GM23338 (cell line): ENCODE measurements around the gene SUN5.

ENCODE experiments used
- CREB1 ChIP-seq: fragments of 250-450 bp; sonication (Bioruptor Pico); IDR thresholded peaks from 2 replicates; pipeline ENCODE4 v1.5.0; 2020; ENCODE audit warnings: low read depth, mild to moderate bottlenecking, moderate library complexity
- EZH2 ChIP-seq: fragments of 200-600 bp; sonication (generic); IDR thresholded peaks from one replicate; pipeline ENCODE4 v1.8.0; 2017; ENCODE audit warnings: antibody characterized with exemption, mild to moderate bottlenecking, low read depth; ENCODE audit not compliant: unreplicated experiment
- EZH2phosphoT487 ChIP-seq: fragments of 200-600 bp; sonication (generic); IDR thresholded peaks from one replicate; pipeline ENCODE4 v1.8.1; 2018; ENCODE audit warnings: antibody characterized with exemption; ENCODE audit not compliant: unreplicated experiment
- JUNB ChIP-seq: IDR thresholded peaks from one replicate; pipeline ENCODE4 v1.6.1; 2016; ENCODE audit warnings: antibody characterized with exemption; ENCODE audit not compliant: unreplicated experiment
- NANOG ChIP-seq: IDR thresholded peaks from 2 replicates; pipeline ENCODE4 v1.6.1; 2016; ENCODE audit warnings: antibody characterized with exemption, borderline replicate concordance
- POLR2AphosphoS5 ChIP-seq: IDR thresholded peaks from 2 replicates; pipeline ENCODE4 v1.6.1; 2016; ENCODE audit warnings: antibody characterized with exemption, low read depth
- STAT1 ChIP-seq: IDR thresholded peaks from one replicate; pipeline ENCODE4 v1.6.1; 2016; ENCODE audit warnings: antibody characterized with exemption; ENCODE audit not compliant: unreplicated experiment
- ZNF114 ChIP-seq: fragments of 250-450 bp; sonication (Bioruptor Pico); IDR thresholded peaks from 2 replicates; pipeline ENCODE4 v1.5.0; 2020; ENCODE audit warnings: mild to moderate bottlenecking, moderate library complexity
- ZNF331 ChIP-seq: fragments of 250-450 bp; sonication (Bioruptor Pico); IDR thresholded peaks from 2 replicates; pipeline ENCODE4 v1.5.0; 2020; ENCODE audit warnings: low read depth, mild to moderate bottlenecking, moderate library complexity
- TF ChIP-seq, protein P1 (sequence below): IDR thresholded peaks from 2 replicates; pipeline ENCODE4 v1.6.1; 2016; ENCODE audit warnings: antibody characterized with exemption
- TF ChIP-seq, protein P2 (sequence below): IDR thresholded peaks from one replicate; pipeline ENCODE4 v1.6.1; 2018; ENCODE audit warnings: antibody characterized with exemption; ENCODE audit not compliant: unreplicated experiment
- TF ChIP-seq, protein P3 (sequence below), 2 experiments: fragments of 200-600 bp in 1 of 2; sonication (generic) in 1 of 2; conservative IDR thresholded peaks; 2 replicates each; pipeline versions ENCODE4 v1.5.1 to v1.6.1; 2016 to 2017; ENCODE audit warnings: antibody characterized with exemption in 2 of 2, low read depth in 2 of 2, mild to moderate bottlenecking in 2 of 2, moderate library complexity in 1 of 2
- TF ChIP-seq, protein P4 (sequence below): fragments of 250-450 bp; sonication (Bioruptor Pico); IDR thresholded peaks from 2 replicates; pipeline ENCODE4 v1.5.0; 2020; ENCODE audit warnings: mild to moderate bottlenecking, moderate library complexity

DNA sequence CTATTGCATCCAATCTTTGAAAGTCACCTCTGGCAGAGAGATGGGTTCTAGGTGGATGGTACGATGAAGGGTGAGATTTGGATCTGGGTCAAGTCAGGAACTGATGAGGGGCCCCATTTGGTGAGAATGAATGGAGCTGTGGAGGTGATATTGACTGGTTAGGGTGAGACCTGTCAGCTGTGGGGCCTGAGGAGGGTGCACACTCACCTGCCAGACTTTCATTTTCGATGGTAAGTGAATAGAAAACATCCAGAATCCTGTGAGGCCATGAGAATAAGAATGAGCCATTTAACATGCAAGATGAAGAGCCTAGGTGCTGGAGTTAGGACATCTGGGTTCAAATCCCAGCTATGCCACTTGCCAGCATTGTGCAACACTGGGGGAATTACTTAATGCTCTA lies 6.8 kb downstream of the SUN5 start:
- TF ChIP-seq, protein P1, sequence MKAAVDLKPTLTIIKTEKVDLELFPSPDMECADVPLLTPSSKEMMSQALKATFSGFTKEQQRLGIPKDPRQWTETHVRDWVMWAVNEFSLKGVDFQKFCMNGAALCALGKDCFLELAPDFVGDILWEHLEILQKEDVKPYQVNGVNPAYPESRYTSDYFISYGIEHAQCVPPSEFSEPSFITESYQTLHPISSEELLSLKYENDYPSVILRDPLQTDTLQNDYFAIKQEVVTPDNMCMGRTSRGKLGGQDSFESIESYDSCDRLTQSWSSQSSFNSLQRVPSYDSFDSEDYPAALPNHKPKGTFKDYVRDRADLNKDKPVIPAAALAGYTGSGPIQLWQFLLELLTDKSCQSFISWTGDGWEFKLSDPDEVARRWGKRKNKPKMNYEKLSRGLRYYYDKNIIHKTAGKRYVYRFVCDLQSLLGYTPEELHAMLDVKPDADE: no peak
- no peak for TF ChIP-seq EZH2
- TF ChIP-seq, protein P2, sequence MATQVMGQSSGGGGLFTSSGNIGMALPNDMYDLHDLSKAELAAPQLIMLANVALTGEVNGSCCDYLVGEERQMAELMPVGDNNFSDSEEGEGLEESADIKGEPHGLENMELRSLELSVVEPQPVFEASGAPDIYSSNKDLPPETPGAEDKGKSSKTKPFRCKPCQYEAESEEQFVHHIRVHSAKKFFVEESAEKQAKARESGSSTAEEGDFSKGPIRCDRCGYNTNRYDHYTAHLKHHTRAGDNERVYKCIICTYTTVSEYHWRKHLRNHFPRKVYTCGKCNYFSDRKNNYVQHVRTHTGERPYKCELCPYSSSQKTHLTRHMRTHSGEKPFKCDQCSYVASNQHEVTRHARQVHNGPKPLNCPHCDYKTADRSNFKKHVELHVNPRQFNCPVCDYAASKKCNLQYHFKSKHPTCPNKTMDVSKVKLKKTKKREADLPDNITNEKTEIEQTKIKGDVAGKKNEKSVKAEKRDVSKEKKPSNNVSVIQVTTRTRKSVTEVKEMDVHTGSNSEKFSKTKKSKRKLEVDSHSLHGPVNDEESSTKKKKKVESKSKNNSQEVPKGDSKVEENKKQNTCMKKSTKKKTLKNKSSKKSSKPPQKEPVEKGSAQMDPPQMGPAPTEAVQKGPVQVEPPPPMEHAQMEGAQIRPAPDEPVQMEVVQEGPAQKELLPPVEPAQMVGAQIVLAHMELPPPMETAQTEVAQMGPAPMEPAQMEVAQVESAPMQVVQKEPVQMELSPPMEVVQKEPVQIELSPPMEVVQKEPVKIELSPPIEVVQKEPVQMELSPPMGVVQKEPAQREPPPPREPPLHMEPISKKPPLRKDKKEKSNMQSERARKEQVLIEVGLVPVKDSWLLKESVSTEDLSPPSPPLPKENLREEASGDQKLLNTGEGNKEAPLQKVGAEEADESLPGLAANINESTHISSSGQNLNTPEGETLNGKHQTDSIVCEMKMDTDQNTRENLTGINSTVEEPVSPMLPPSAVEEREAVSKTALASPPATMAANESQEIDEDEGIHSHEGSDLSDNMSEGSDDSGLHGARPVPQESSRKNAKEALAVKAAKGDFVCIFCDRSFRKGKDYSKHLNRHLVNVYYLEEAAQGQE: no peak
- TF ChIP-seq, protein P3, sequence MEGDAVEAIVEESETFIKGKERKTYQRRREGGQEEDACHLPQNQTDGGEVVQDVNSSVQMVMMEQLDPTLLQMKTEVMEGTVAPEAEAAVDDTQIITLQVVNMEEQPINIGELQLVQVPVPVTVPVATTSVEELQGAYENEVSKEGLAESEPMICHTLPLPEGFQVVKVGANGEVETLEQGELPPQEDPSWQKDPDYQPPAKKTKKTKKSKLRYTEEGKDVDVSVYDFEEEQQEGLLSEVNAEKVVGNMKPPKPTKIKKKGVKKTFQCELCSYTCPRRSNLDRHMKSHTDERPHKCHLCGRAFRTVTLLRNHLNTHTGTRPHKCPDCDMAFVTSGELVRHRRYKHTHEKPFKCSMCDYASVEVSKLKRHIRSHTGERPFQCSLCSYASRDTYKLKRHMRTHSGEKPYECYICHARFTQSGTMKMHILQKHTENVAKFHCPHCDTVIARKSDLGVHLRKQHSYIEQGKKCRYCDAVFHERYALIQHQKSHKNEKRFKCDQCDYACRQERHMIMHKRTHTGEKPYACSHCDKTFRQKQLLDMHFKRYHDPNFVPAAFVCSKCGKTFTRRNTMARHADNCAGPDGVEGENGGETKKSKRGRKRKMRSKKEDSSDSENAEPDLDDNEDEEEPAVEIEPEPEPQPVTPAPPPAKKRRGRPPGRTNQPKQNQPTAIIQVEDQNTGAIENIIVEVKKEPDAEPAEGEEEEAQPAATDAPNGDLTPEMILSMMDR (conservative IDR thresholded peaks at IDR 0.05; ENCODE audit: low read depth in 2 of 2): no peak
- TF ChIP-seq POLR2AphosphoS5: no peak
- no peak for TF ChIP-seq STAT1
- TF ChIP-seq CREB1: no peak
- no peak for TF ChIP-seq JUNB
- TF ChIP-seq EZH2phosphoT487: no peak
- TF ChIP-seq ZNF331 (CRISPR knock-in tag): no peak
- TF ChIP-seq ZNF114 (CRISPR knock-in tag): no peak
- no peak for TF ChIP-seq NANOG
- TF ChIP-seq, protein P4, sequence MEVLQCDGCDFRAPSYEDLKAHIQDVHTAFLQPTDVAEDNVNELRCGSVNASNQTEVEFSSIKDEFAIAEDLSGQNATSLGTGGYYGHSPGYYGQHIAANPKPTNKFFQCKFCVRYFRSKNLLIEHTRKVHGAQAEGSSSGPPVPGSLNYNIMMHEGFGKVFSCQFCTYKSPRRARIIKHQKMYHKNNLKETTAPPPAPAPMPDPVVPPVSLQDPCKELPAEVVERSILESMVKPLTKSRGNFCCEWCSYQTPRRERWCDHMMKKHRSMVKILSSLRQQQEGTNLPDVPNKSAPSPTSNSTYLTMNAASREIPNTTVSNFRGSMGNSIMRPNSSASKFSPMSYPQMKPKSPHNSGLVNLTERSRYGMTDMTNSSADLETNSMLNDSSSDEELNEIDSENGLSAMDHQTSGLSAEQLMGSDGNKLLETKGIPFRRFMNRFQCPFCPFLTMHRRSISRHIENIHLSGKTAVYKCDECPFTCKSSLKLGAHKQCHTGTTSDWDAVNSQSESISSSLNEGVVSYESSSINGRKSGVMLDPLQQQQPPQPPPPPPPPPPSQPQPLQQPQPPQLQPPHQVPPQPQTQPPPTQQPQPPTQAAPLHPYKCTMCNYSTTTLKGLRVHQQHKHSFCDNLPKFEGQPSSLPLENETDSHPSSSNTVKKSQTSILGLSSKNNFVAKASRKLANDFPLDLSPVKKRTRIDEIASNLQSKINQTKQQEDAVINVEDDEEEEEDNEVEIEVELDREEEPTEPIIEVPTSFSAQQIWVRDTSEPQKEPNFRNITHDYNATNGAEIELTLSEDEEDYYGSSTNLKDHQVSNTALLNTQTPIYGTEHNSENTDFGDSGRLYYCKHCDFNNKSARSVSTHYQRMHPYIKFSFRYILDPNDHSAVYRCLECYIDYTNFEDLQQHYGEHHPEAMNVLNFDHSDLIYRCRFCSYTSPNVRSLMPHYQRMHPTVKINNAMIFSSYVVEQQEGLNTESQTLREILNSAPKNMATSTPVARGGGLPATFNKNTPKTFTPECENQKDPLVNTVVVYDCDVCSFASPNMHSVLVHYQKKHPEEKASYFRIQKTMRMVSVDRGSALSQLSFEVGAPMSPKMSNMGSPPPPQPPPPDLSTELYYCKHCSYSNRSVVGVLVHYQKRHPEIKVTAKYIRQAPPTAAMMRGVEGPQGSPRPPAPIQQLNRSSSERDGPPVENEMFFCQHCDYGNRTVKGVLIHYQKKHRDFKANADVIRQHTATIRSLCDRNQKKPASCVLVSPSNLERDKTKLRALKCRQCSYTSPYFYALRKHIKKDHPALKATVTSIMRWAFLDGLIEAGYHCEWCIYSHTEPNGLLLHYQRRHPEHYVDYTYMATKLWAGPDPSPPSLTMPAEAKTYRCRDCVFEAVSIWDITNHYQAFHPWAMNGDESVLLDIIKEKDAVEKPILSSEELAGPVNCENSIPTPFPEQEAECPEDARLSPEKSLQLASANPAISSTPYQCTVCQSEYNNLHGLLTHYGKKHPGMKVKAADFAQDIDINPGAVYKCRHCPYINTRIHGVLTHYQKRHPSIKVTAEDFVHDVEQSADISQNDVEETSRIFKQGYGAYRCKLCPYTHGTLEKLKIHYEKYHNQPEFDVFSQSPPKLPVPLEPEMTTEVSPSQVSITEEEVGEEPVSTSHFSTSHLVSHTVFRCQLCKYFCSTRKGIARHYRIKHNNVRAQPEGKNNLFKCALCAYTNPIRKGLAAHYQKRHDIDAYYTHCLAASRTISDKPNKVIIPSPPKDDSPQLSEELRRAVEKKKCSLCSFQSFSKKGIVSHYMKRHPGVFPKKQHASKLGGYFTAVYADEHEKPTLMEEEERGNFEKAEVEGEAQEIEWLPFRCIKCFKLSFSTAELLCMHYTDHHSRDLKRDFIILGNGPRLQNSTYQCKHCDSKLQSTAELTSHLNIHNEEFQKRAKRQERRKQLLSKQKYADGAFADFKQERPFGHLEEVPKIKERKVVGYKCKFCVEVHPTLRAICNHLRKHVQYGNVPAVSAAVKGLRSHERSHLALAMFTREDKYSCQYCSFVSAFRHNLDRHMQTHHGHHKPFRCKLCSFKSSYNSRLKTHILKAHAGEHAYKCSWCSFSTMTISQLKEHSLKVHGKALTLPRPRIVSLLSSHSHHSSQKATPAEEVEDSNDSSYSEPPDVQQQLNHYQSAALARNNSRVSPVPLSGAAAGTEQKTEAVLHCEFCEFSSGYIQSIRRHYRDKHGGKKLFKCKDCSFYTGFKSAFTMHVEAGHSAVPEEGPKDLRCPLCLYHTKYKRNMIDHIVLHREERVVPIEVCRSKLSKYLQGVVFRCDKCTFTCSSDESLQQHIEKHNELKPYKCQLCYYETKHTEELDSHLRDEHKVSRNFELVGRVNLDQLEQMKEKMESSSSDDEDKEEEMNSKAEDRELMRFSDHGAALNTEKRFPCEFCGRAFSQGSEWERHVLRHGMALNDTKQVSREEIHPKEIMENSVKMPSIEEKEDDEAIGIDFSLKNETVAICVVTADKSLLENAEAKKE (CRISPR knock-in tag): no peak
